ENCODE measurements around the gene PPP6R3. TPM values are rescaled to one million over a fixed set of nuclear protein-coding genes. Genes with fewer than 3 reads are reported as not detected.

PPP6R3 gene
- total RNA-seq, 1 donor from 2014 or later: 86.6 TPM

- Mint-ChIP-seq H3K27me3 (ENCODE audit: unreplicated experiment) (no peaks in the 10 kb centered on the region), H3K4me3 (ENCODE audit: unreplicated experiment) (no peak overlapping the region), H3K9me3 (ENCODE audit: unreplicated experiment) (peaks cover 3% of the 10 kb centered on the region), H3K4me1 (ENCODE audit: unreplicated experiment) (no peaks in the 10 kb centered on the region), H3K27ac (ENCODE audit: unreplicated experiment) (no peak overlapping the region), H3K36me3 (ENCODE audit: unreplicated experiment) (peaks cover 36% of the 10 kb centered on the region)
- no peak for TF ChIP-seq CTCF (IDR thresholded peaks at IDR 0.05)
- no peak for DNase-seq (ENCODE audit: extremely low spot score, unreplicated experiment)
These were observed 57.6 kb downstream of the PPP6R3 start for GRCh38 chr11:68518191-68518590.

GRCh38 chr11:68521969-68522652, 61.6 kb downstream of the PPP6R3 start:
- Mint-ChIP-seq H3K9me3 (ENCODE audit: unreplicated experiment) (no peaks in the 10 kb centered on the region), H3K27ac (ENCODE audit: unreplicated experiment) (no peak overlapping the region), H3K36me3 (ENCODE audit: unreplicated experiment) (peaks cover 61% of the 10 kb centered on the region), H3K4me3 (ENCODE audit: unreplicated experiment) (no peak overlapping the region), H3K27me3 (ENCODE audit: unreplicated experiment) (no peaks in the 10 kb centered on the region), H3K4me1 (ENCODE audit: unreplicated experiment) (peaks cover 25% of the 10 kb centered on the region)
- DNase-seq (ENCODE audit: extremely low spot score, unreplicated experiment): no peak
- TF ChIP-seq CTCF (IDR thresholded peaks at IDR 0.05): no peak

- Mint-ChIP-seq H3K9me3 (ENCODE audit: unreplicated experiment) (no peaks in the 10 kb centered on the region), H3K4me3 (ENCODE audit: unreplicated experiment) (no peak overlapping the region), H3K27ac (ENCODE audit: unreplicated experiment) (no peak overlapping the region), H3K27me3 (ENCODE audit: unreplicated experiment) (no peaks in the 10 kb centered on the region), H3K4me1 (ENCODE audit: unreplicated experiment) (peaks cover 25% of the 10 kb centered on the region), H3K36me3 (ENCODE audit: unreplicated experiment) (peaks cover 69% of the 10 kb centered on the region)
- DNase-seq (ENCODE audit: extremely low spot score, unreplicated experiment): no peak
- no peak for TF ChIP-seq CTCF (IDR thresholded peaks at IDR 0.05)
These were observed 62.5 kb downstream of the PPP6R3 start for GRCh38 chr11:68523033-68523432.

GRCh38 chr11:68523743-68524142, 63.2 kb downstream of the PPP6R3 start:
- H3K27ac Mint-ChIP-seq (ENCODE audit: unreplicated experiment): peak overlapping the region; percentile 63
- DNase-seq (ENCODE audit: extremely low spot score, unreplicated experiment): no peak
- H3K9me3 Mint-ChIP-seq (ENCODE audit: unreplicated experiment): no peaks in the 10 kb centered on the region
- TF ChIP-seq CTCF (IDR thresholded peaks at IDR 0.05): no peak
- no peaks in the 10 kb centered on the region for H3K27me3 Mint-ChIP-seq (ENCODE audit: unreplicated experiment)
- no peak overlapping the region for H3K4me3 Mint-ChIP-seq (ENCODE audit: unreplicated experiment)
- peaks cover 73% of the 10 kb centered on the region for H3K36me3 Mint-ChIP-seq (ENCODE audit: unreplicated experiment)
- H3K4me1 Mint-ChIP-seq (ENCODE audit: unreplicated experiment): peaks cover 25% of the 10 kb centered on the region

GRCh38 chr11:68524213-68524612, 63.7 kb downstream of the PPP6R3 start:
- TF ChIP-seq CTCF (IDR thresholded peaks at IDR 0.05): no peak
- Mint-ChIP-seq H3K27me3 (ENCODE audit: unreplicated experiment) (no peaks in the 10 kb centered on the region), H3K36me3 (ENCODE audit: unreplicated experiment) (peaks cover 75% of the 10 kb centered on the region), H3K4me3 (ENCODE audit: unreplicated experiment) (no peak overlapping the region), H3K27ac (ENCODE audit: unreplicated experiment) (peak overlapping the region; percentile 59), H3K9me3 (ENCODE audit: unreplicated experiment) (no peaks in the 10 kb centered on the region), H3K4me1 (ENCODE audit: unreplicated experiment) (peaks cover 25% of the 10 kb centered on the region)
- DNase-seq (ENCODE audit: extremely low spot score, unreplicated experiment): no peak
